CD4-positive, alpha-beta T cell treated with Interleukin-17A for 4 hours (primary cell): Measurements from ENCODE around the gene ASTN2.
"Not testable (repeated sequence)": the region's sequence is repeated elsewhere in the genome, so short reads cannot be mapped to it uniquely, and the experiment has no call there.

Source experiments
- DNase-seq: peaks from one replicate; pipeline ENCODE4 v3.0.0-alpha.2; 2020; ENCODE audit warnings: mixed read lengths

ASTN2 gene

DNA sequence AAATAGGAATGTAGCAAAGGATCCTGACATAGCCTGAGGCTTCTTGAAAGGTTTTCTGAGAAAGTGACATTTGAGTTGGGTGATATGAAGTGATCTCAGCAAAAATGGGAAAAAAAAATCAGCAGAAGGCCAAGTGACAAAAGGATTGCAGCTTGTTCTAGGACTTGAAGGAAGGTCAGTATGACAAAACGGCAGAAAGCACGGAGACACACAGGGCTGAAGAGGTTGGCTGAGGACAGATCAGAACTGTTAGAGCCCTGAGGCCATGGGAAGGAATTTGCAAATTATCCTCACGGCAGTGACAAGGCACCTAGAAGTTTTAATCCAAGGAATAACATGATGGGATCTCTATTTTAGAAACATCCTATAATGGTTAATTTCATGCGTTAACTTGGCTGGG, 696.7 kb downstream of the ASTN2 start:
- no peak for DNase-seq

DNA sequence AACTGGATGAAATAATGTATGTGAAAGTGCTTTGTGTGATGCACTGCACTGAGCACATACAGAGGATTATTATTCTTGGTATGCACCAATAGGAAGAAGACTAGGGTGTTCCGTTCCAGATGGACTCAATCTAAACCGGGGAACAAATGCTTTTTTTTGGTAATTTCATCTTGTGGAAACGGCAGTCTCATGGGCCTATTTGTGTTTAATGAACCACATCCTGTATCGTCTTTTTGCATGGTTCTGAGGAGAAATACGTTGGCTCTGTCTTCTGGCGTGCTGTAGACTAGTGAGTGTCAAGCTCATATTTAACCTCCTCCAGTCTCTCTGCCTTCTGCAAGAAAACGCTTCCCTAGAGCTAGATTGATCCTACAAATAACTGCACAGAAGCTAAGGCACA, 697.7 kb downstream of the ASTN2 start:
- DNase-seq: no peak

DNA sequence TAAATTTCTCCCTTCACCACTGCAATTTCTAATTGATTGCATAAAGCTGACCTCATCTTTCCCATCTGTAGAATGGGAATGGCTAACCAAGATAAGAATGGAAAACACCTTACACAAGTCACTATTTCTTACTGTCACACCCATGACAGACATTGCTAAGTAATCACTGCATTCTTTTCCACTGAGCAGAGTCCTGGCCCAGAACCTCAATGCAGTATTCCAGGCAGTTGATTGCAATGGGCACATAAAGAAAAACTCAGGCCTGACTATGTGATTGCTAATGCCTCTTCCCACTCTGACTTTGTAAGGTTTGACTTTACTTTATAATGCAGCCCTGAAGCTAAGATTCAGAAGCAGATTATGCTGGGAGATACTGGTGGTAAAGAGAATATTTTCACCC, 698.4 kb downstream of the ASTN2 start:
- no peak for DNase-seq

DNA sequence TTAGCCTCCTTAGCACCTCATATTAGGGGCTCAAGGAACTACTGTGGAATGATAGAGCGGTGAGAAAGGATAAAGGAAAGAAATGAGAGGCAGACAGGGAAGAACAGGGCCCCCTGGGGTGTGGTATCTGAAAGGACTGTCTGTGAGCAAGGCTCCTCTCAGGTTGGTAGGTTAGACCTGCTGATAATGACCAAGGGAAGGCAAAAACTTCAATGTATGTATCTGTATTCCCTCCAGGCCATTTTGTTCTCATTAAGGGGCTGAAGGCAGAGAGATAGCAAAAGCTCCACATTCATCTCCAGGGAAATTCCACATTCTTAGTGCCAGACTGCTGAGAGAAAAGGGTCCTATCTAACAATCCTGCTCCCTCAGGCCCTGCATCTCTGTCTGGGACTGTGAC, 699.1 kb downstream of the ASTN2 start:
- no peak for DNase-seq

DNA sequence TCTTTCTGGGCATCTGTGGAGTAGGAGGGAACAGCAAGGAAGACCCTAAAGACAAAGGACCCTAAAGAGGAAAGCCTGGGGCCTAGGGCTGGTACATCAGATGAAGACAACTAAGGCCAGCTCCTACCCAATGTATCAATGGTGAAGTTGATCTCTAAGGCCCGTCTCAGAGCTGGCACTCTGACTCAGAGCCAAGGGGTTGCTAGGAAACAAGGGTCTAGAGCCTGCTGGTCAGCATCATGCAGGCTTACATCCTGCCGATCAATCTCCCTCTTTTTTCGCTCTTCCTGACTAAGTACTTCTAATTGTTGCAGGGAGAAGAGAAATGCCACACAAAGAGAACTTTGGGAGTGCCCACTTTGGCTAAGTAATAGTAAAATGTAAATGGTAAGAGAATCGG, 701.6 kb downstream of the ASTN2 start:
- DNase-seq: no peak

DNA sequence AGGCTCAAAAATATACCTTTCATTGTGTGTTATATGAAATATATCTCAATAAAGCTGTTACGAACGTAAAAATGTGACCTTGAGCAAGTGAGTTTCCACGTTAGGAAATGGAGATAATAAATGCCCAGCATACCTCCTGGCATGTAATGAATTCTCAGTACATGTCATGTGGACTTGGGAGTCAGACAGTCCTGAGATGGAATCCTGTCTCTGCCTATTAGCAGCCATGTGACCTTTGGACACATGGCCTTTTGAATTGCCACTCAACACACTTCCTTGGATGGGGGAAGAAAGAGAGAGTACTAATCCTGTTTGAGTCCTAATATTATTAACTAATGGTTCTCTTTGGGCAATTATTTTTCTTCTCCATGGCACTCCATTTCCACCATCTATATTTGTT, 702.1 kb downstream of the ASTN2 start:
- no peak for DNase-seq

DNA sequence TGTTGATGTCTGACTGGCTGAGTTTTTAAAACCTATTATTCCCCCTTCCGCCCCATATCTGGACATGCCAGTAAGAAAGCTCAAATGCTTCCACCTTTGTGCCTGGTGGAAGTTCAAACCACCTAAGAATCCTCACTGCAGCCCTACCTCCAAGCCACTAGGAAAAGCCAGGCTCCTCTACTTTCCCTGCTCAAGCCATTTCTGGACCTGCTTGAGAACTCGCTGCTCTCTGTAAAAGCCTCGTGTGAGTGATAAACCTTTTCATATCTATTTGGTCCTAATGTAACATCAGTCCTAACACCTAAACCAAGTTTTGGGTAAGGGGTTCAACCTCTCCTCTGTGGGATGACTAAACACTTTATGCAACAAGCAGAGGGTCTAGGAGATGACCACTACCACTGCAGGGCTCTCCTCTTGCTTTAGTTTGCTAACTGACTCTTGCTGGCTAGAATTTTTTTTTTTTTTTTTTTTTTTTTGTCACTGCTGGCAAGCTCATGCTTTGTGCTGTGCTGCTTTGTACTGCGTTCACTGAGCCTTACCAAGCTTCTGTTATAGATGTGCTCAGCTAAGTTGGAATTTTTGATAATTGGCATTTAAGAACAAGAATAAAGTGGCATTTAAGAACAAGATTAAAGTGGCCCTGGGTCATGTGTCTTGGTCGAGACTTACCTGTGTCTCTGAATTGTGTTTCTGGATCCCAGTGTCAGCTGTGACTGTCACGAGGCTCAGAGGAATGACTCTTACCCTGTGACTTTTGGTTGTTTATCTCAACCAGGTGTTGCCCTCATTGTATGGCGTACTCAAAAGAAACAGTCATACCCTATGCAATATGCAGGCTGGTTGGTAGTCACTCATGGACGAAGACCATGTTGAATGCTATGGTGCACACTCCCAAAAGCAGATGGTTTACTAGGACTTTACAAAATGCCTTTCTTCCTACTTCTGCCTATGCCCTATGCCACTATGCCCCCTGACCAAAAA, 708.3 kb downstream of the ASTN2 start:
- DNase-seq: no peak

DNA sequence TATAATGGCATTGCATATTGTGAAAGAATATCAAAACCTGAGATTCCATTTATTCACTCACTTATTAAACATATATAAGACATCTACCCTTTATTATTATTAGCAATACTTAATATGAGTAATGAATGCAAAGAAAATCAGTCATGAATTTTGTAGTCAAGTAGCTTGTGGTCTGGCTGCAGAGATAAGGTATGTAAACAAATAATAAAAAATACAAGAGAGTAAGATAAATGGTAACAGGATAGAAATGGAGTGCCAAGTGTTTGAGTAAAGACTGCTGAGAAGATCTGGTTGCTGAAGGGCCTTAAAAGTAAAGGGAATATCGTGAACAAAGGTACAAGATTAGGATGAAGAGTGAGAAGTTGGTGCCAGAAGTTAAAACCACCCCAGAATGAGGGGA, 709.3 kb downstream of the ASTN2 start:
- DNase-seq: no peak

DNA sequence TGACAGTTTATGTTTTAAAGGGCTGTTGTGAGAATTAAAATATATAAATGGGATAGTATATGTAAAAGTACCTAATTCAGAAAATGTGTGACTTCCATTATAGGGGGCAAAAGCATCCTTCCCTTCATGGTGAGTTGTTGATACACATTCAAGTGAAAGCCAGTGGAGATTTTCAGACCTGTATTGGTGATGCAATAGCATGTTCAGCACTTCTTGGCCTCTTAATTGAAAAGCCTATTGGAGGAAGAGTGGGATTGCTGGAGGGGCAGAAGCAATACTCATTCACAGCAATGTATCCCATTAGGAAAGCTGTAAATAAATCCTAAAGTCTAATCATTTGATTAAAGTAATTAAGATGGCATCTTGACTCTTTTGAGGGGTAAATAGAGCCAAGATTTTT, 710.4 kb downstream of the ASTN2 start:
- no peak for DNase-seq

DNA sequence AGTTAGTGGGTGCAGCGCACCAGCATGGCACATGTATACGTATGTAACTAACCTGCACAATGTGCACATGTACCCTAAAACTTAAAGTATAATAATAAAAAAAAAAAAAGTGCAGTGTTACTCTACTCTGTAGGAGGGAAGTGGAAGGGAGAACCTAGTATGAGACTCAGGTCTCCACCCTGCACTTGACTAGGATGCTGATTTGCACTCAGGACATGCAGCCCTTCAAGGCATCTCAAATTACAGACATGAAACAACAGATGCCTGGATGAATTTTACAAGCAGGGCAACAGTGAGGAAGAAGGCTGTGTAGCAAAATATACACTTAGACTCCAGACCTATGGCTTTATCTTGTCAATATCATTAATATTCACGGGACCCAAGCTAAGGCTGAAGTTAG, 711.2 kb downstream of the ASTN2 start:
- no peak for DNase-seq

DNA sequence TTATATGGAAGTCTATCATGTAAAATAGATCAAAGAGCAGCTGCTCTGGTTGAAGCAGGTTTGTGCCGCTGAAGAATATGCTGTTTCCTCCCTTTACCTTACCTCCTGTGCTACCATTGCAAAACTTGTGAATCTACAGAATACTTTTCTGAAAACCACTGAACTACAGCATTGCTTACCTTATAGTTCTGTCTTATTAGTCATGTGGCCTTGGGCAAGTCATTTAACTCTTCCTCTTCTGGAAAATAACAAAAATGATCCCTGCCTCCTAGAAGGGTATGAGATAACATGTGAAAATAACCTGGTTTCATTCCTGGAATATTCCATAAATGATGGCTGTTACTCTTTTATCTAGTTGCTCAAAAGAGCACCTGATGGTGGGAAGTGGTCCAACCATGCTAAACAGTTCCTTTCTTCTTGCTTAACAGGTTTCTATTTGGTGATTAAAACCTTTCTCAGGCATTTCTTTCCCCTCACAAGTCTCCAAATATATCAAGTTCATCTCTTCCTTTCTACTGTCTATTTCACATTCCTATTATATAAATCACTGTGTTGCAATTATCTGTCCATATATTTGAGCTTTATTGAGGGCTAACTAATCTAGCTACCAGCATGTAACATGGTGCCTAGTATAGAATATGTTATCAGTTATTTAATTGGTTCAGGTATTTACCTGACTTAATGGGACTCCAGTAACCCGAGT, 712.8 kb downstream of the ASTN2 start:
- DNase-seq: no peak

DNA sequence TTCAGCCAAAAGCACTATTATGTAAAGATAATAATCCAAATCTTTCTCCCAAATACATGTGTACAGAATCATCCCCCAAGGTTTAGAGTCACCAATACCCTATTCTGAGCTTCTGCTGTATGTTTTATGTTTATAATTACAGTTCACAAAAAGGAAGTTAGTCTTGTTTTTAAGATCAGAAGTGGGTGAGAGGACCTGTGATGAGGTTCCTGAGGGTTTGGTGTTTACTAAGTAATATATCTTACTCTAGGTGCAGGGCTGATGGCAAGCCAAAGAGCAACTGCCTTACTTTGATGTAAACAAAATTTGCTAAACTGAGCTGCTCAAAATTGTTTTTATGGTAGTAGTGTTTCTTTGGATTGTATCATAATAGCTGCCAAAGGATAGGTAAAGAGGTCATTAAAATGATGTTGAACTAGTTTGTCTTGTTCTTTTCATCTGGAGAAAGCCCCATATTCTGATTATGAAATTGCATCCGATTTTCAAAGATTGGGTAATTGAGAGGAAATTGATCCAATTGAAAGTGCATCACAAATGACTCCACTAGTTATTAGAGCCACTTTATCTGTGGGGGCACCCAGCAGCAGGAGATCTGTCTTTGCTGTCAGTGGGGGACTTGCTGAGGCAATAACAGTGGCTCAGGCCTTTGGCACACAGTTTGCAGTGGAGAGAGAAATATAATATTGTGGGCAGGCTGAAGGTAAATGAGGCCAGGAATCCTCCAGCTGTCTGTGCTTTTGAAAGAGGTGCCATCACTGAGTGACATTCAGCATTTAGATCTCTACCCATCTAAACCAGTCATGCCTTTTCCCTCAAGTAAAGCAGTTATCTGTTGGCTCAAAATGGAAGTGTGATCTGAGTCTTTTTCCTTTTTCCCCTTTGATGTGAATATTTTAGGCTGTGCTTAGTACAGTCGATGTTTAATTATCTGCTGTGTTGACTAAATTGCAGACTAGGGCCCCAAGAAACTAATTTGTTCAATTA, 713.7 kb downstream of the ASTN2 start:
- no peak for DNase-seq

DNA sequence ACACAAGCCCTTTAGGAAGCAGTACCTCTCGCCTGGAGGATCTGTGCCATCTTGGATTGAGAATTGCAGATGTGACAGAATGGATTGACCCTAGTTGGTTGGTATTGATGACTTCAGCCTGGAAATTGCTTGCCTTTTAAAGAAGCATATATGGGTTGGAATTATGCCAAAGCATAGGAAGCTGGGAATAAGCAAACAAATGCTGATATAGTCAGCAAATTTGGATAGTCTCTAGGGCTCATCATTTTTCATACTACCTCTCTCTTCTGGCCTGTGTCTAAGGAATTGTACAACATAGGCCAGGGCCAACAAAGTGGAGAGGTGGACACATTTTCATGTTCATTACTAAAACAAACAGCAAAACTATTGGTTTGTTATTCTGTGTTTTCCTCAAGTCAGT, 714.6 kb downstream of the ASTN2 start:
- DNase-seq: no peak

DNA sequence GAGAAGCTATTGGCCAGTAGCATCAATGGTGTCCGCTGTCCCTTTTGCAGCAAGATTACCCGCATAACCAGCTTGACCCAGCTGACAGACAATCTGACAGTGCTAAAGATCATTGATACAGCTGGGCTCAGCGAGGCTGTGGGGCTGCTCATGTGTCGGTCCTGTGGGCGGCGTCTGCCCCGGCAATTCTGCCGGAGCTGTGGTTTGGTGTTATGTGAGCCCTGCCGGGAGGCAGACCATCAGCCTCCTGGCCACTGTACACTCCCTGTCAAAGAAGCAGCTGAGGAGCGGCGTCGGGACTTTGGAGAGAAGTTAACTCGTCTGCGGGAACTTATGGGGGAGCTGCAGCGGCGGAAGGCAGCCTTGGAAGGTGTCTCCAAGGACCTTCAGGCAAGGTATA, 717.0 kb downstream of the ASTN2 start:
- no peak for DNase-seq

DNA sequence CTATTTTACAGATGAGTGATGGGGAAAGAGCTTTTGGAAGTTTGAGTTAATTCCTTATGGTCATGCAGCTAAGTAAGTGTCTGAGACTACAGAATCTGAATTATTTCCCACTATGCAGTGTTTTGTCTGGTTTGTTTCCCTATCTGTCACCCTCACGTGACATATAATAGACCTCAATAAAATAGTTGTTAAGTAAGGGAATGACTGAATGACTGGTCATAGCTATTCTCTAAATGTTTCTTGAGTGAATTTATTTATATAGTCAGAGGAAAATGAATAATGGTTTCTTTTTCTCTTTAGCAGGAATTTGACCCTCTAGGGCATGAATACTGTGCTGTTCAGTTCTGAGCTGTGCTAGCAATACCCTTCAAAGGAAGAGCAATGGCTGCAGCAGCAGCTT, 717.5 kb downstream of the ASTN2 start:
- no peak for DNase-seq

DNA sequence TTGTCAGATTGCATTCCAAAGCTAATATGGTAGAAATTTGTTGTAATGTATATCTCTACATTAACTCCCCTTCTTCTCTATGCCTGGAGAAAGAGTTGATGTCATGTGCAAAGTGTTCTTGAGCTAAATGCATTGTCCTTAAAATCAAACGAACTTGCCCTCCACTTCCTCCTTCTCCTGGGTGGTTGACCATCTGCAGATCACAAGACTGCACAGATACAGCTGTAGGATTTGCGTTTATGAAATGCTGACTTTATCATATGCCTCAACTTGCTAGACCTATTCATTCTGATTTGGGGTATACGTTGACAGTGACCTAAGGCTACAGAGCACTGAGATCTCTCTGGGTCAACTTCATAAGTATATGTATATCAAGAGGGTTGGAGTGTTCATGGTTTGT, 719.4 kb downstream of the ASTN2 start:
- DNase-seq: no peak

DNA sequence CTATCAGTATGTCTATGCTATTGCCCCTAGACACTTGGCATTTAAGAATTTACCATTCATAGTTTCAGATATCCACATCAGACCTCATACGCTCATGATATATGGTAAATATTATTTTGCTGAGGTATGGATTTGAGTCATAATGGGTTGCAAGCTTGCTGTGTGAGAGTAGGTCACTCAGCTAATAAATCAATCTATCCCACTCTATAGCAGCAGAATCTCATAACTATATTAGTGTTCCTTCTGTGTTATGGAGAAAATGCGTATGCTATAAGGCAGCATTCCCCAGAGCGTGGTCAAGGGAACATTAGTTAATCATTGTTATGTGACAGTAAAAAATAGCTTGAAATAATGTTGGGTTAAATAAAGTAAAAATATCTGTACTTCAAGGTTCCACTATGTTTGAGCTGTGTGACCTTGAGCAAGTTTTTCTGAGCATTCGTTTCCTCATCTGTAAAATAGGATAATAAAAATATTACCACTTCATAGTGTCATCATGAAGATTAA, 720.0 kb downstream of the ASTN2 start:
- DNase-seq: no peak

DNA sequence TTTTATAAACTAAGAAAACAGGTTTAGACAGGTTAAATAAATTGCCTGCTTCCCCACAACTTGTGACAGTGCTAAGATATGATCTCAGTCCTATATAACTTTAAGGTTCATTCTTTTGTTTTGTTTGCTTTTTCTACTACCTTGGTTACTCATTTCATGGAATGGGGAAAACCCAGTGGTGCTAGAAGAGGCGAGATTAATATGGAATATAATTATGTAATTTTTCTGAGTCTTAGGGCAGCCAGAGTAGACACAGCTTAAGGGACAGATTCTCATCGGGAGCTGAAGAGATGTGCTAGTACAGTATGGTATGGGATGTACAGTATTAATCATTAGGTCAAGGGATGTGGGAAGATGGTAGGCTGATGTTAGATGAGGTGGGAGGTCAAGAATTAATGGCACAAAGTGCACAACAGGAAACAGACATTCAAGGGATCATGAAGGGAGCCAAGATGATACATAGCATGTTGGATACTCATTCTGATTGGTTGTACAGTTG, 721.6 kb downstream of the ASTN2 start:
- DNase-seq: no peak

DNA sequence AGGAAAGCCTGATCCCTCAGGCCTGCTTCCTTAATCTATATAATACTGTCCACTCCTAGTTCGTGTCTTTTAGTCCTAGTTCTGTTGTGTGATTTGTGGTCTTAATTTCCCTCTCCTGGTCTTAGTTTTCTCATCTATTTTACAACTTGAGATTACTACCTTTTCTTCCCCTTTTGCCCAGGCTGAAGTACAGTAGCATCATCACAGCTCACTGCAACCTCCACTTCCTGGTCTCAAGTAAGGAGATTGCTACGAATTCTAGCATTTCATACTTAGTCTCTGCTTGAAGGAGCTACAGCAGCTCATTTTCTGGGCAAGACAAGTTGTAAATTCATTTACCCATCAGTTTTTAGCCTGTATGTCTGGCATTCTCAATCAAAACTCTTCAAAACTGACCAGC, 722.2 kb downstream of the ASTN2 start:
- no peak for DNase-seq

DNA sequence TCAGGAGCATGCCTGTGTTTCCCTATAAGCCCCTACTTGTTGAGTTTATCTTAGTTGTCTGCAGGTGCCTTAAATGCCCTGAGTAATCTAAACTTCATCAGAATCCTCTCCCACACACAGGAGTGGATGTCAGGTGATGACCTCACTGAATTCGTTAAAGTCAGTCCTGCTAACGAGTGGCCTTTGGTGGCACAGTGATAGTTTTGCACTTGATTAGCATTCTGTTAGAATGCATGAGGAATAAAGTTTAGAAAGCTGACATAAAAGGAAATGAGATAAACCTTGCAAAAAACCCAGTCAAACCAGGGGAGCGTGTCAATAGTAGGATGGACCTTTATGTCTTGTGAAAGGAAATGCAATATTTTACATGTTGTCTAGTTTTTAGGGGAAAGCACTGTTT, 723.2 kb downstream of the ASTN2 start:
- no peak for DNase-seq

DNA sequence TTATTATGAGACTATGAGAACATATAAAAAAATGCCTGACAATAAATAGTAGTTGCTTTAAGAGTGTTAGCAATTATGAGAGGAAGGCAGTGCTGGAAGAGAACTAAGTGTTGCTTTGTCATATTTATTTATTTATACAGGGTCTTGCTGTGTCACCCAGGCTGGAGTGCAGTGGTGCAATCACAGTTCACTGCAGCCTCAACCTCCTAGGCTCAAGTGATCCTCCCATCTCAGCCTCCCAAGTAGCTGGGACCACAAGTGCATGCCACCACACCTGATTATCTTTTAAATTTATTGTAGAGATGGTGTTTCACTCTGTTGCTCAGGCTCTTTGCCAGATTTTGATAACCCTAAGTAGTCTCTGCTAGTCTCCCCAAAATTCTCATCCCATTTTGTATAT, 724.1 kb downstream of the ASTN2 start:
- not testable (repeated sequence) for DNase-seq

DNA sequence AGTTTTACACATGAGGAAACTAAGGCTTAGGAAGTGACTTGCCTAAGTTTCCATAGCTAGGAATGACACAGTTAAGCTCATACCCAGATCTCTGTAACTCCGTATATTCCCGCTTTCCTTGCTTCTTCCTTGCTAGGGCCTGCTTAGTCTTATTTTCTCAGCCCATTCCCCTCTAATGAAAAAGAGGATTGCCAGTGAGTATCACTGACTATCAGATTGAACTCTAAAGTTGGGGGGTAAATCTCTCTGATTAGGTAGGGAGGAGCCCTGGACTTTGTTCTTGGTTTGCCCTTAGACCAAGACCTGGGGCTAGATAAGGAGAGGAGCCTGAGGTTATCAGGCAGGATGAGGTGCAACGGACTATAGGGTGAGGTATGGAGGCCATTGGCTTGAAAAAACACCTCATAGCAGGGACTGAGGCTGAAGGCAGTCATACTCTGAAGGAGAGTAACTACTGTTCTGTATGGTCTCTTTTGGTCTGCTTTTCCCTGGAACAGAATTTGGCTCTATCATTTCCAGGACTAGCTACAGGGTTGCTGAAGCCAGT, 725.3 kb downstream of the ASTN2 start:
- DNase-seq: no peak
